GM12878 (cell line): ENCODE results near the gene SHROOM2.

Source experiments
- HDAC2 ChIP-seq: fragments of 200-600 bp; sonication (generic); IDR thresholded peaks from 2 replicates; pipeline ENCODE4 v1.6.1; 2017
- ZNF24 ChIP-seq: fragments of 450-650 bp; IDR thresholded peaks from 2 replicates; pipeline ENCODE4 v1.6.1; 2017; ENCODE audit warnings: antibody characterized with exemption, mild to moderate bottlenecking
- ZNF274 ChIP-seq: IDR thresholded peaks from one replicate; pipeline ENCODE4 v1.8.0; 2011; ENCODE audit not compliant: insufficient read length, insufficient read depth
- TF ChIP-seq, protein P1 (sequence below), 3 experiments: IDR thresholded peaks in 2 of 3; conservative IDR thresholded peaks in 1 of 3; 2 replicates each; pipeline ENCODE4 v1.5.1; 2011; ENCODE audit warnings: low read depth in 3 of 3, low read length in 3 of 3, mild to moderate bottlenecking in 3 of 3, control low read depth in 2 of 3, moderate library complexity in 2 of 3, inconsistent platforms in 1 of 3, mixed read lengths in 1 of 3; ENCODE audit not compliant: control insufficient read depth in 2 of 3, insufficient read depth in 1 of 3; ENCODE audit errors: extremely low read depth in 1 of 3

DNA sequence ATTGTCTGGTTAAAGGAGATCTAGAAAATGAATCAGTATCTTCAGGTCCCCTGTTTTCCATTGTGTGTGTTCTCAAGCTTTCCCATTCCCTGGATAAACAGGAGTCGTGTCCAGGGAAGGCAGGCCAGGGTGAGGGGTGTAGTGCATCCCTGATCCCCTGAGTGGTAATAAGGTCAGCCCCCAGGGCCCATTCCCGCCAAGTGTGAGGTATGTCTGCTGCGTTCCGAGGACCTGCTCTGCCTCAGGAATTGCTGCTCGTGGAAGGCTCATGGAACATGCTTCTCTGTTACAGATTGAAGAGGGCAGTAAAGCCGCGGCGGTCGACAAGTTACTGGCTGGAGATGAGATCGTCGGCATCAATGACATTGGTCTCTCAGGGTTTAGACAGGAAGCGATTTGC is 87.1 kb downstream of the SHROOM2 start:
- TF ChIP-seq HDAC2 (no peak), ZNF274 (no peak), ZNF24 (no peak)
- TF ChIP-seq, protein P1, sequence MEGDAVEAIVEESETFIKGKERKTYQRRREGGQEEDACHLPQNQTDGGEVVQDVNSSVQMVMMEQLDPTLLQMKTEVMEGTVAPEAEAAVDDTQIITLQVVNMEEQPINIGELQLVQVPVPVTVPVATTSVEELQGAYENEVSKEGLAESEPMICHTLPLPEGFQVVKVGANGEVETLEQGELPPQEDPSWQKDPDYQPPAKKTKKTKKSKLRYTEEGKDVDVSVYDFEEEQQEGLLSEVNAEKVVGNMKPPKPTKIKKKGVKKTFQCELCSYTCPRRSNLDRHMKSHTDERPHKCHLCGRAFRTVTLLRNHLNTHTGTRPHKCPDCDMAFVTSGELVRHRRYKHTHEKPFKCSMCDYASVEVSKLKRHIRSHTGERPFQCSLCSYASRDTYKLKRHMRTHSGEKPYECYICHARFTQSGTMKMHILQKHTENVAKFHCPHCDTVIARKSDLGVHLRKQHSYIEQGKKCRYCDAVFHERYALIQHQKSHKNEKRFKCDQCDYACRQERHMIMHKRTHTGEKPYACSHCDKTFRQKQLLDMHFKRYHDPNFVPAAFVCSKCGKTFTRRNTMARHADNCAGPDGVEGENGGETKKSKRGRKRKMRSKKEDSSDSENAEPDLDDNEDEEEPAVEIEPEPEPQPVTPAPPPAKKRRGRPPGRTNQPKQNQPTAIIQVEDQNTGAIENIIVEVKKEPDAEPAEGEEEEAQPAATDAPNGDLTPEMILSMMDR (IDR thresholded peaks at IDR 0.05 in 2 of 3, conservative IDR thresholded peaks at IDR 0.05 in 1 of 3; ENCODE audit: control insufficient read depth in 2 of 3, extremely low read depth in 1 of 3, insufficient read depth in 1 of 3, low read depth in 3 of 3, low read length in 3 of 3): no peak
